ENCODE measurements around the gene TRIM16. TPM values are rescaled to one million over a fixed set of nuclear protein-coding genes. Genes with fewer than 3 reads are reported as not detected.
"Not testable (repeated sequence)": the region's sequence is repeated elsewhere in the genome, so short reads cannot be mapped to it uniquely, and the experiment has no call there.

The TRIM16 gene
- total RNA-seq, 1 experiment from 2014 or later: 243 TPM

GRCh38 chr17:15657868-15658267 is 26.2 kb downstream of the TRIM16 start:
- intact Hi-C loops (cut with micrococcal nuclease; ENCODE audit: unreplicated experiment): loop anchor here (2.0 to 10.0 kb wide), 5 partner anchors 39 to 629 kb away; partner anchors contain the start of genes PMP22 and ZNF286A
- H3K4me3 ChIP-seq: peak overlapping the region; percentile 25; the same call in 1 of the 2 replicates
- peak overlapping the region; percentile 98 for H3K27ac ChIP-seq
- peaks cover 4% of the 10 kb centered on the region; the same call in 1 of the 2 replicates for H3K9me3 ChIP-seq (ENCODE audit: insufficient read depth, low read depth)
- no TSS peak for BruUV-seq (replicated peaks)
- peaks cover 10% of the 10 kb centered on the region; the same call in 1 of the 2 replicates for H3K36me3 ChIP-seq (ENCODE audit: low read depth)
- peak overlapping the region; percentile 75 for H3K4me2 ChIP-seq
- peaks cover 63% of the 10 kb centered on the region for H3K4me1 ChIP-seq (replicated peaks; ENCODE audit: insufficient read depth)
- H3K79me2 ChIP-seq (ENCODE audit: low read depth): no peaks in the 10 kb centered on the region
- H3F3A ChIP-seq (ENCODE audit: insufficient read depth, low read depth): peaks cover 59% of the 10 kb centered on the region
- ChIA-PET CTCF (no interaction called here), POLR2A (ENCODE audit: unreplicated experiment) (interaction anchor here (0.5 to 2.1 kb wide), 3 partner anchors 9 to 338 kb away, joined by 4 to 23 read pairs (median 15); no protein-coding TSS in a partner anchor)
- no peaks in the 10 kb centered on the region for H4K20me1 ChIP-seq (ENCODE audit: insufficient read depth)
- H3K9me2 ChIP-seq (ENCODE audit: insufficient read depth): no peaks in the 10 kb centered on the region
- no peak overlapping the region for H2AFZ ChIP-seq
- DNase-seq: peak; percentile 66 to 97
- H3K27me3 ChIP-seq (ENCODE audit: insufficient read depth, low read depth): no peaks in the 10 kb centered on the region
- TF ChIP-seq EZH2 (IDR thresholded peaks at IDR 0.05; ENCODE audit: low read depth): no peak
- no peak for TF ChIP-seq CTCF (conservative IDR thresholded peaks at IDR 0.05)

DNA sequence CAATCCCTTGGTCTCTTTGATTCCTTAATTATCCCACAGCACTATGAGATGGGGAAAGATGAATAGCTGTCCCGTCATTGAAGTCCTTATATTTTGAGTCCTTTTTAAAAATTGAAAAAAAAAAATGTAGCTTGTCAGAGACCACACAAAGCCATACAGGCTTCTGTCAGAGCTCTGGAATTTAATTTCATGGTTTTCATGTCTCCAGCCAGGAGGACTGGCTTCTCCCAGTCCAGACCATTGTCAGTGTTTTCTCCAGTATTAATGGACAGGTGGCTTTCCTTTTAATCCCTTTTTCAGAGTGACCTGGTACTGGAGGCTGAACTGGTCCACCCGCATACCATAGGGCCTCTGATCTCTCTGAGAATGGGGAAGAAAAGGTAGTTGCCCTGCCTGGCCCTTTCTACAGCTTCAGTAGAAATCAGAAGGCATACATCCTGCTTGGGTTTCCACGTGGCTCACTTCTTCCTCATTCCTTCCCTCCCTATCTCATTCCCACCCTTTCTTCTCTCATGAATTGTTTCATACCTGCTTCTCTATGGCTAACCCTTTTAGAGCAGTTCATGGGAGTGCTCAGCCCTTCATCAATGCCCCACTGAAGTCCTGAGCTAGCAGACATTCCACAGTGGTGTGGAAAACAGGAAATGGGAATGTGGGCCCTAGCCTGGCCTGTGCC is 29.1 kb downstream of the TRIM16 start:
- peaks cover 72% of the 10 kb centered on the region for H3F3A ChIP-seq (ENCODE audit: insufficient read depth, low read depth)
- peaks cover 10% of the 10 kb centered on the region; the same call in 1 of the 2 replicates for H3K36me3 ChIP-seq (ENCODE audit: low read depth)
- peaks cover 15% of the 10 kb centered on the region for H3K79me2 ChIP-seq (ENCODE audit: low read depth)
- no peaks in the 10 kb centered on the region for H3K27me3 ChIP-seq (ENCODE audit: insufficient read depth, low read depth)
- H3K4me2 ChIP-seq: peak overlapping the region; percentile 22; the same call in 1 of the 2 replicates
- POLR2A ChIA-PET (ENCODE audit: unreplicated experiment): interaction anchor here (0.5 to 1.2 kb wide), 6 partner anchors 10 to 323 kb away, joined by 3 to 9 read pairs (median 5); no protein-coding TSS in a partner anchor
- H4K20me1 ChIP-seq (ENCODE audit: insufficient read depth): no peaks in the 10 kb centered on the region
- peaks cover 4% of the 10 kb centered on the region; the same call in 1 of the 2 replicates for H3K9me3 ChIP-seq (ENCODE audit: insufficient read depth, low read depth)
- peak; percentile 83 to 91 for DNase-seq
- H3K4me3 ChIP-seq: no peak overlapping the region
- H2AFZ ChIP-seq: no peak overlapping the region
- H3K4me1 ChIP-seq (replicated peaks; ENCODE audit: insufficient read depth): peaks cover 66% of the 10 kb centered on the region
- H3K9me2 ChIP-seq (ENCODE audit: insufficient read depth): no peaks in the 10 kb centered on the region
- TF ChIP-seq EZH2 (IDR thresholded peaks at IDR 0.05; ENCODE audit: low read depth) (no peak), CTCF (conservative IDR thresholded peaks at IDR 0.05) (no peak)
- CTCF ChIA-PET: interaction anchor here (0.5 kb wide), 1 partner anchor 131 kb away, joined by 7 read pairs; no protein-coding TSS in a partner anchor
- peak overlapping the region; percentile 98 for H3K27ac ChIP-seq
- intact Hi-C loops (cut with micrococcal nuclease; ENCODE audit: unreplicated experiment): loop anchor here (5.0 to 10.0 kb wide), 4 partner anchors 42 to 632 kb away; partner anchors contain the start of genes PMP22 and ZNF286A
- no TSS peak for BruUV-seq (replicated peaks)

DNA sequence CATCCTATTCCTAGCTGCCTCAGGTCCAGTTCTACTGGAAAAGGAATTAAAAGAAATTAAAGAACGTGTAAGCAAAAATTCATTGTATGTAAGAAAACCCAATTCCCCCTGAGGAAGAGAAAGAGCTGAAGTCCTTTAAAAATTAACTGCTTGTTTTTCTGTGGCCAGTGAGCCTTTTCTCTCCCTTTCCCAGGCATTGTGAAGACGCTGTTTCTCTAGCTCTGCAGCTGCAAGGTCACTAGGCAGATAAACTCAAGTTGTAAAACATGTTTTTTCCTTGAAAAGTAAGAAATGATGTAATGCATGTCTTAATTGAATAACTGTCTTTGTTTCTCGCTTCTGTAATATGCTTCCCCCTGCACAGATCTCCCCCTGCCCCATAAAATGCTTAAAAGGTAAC is 29.7 kb downstream of the TRIM16 start:
- H4K20me1 ChIP-seq (ENCODE audit: insufficient read depth); H2AFZ ChIP-seq; H3K9me3 ChIP-seq (ENCODE audit: insufficient read depth, low read depth); DNase-seq; H3K27me3 ChIP-seq (ENCODE audit: insufficient read depth, low read depth); BruUV-seq (replicated peaks); H3K4me3 ChIP-seq; H3K9me2 ChIP-seq (ENCODE audit: insufficient read depth); H3K36me3 ChIP-seq (ENCODE audit: low read depth): not testable (repeated sequence)
- CTCF ChIA-PET: interaction anchor here (0.5 kb wide), 1 partner anchor 131 kb away, joined by 7 read pairs; no protein-coding TSS in a partner anchor
- peaks cover 73% of the 10 kb centered on the region for H3F3A ChIP-seq (ENCODE audit: insufficient read depth, low read depth)
- peak overlapping the region; percentile 98 for H3K27ac ChIP-seq
- H3K4me2 ChIP-seq: peak overlapping the region; percentile 22; the same call in 1 of the 2 replicates
- POLR2A ChIA-PET (ENCODE audit: unreplicated experiment): interaction anchor here (1.2 kb wide), 1 partner anchor 9 kb away, joined by 7 read pairs; no protein-coding TSS in a partner anchor
- H3K79me2 ChIP-seq (ENCODE audit: low read depth): peaks cover 21% of the 10 kb centered on the region
- intact Hi-C loops (cut with micrococcal nuclease; ENCODE audit: unreplicated experiment): loop anchor here (10.0 kb wide), 2 partner anchors 170 to 390 kb away; partner anchors contain the start of gene PMP22
- H3K4me1 ChIP-seq (replicated peaks; ENCODE audit: insufficient read depth): peaks cover 61% of the 10 kb centered on the region

Data from PC-9 (cell line).